PFSK-1 (cell line): ENCODE measurements around the gene TAAR6. TPM values are rescaled to one million over a fixed set of nuclear protein-coding genes. Genes with fewer than 3 reads are reported as not detected.

Experiments used
- FOXP2 ChIP-seq: optimal IDR thresholded peaks from 2 replicates; pipeline ENCODE3; 2011; ENCODE audit warnings: borderline replicate concordance, control low read depth, inconsistent platforms; ENCODE audit not compliant: insufficient read depth; ENCODE audit errors: extremely low read length, extremely low read depth
- POLR2AphosphoS5 ChIP-seq: IDR thresholded peaks from 2 replicates; pipeline ENCODE4 v1.6.1; 2012; ENCODE audit warnings: low read depth, mild to moderate bottlenecking, control low read depth, low read length, moderate library complexity
- REST ChIP-seq, 2 experiments: IDR thresholded peaks; 2 replicates each; pipeline versions ENCODE4 v1.6.1 to v1.8.0; 2011 to 2012; ENCODE audit warnings: low read depth in 2 of 2, low read length in 2 of 2, control low read depth in 1 of 2, inconsistent platforms in 1 of 2, mild to moderate bottlenecking in 1 of 2, moderate library complexity in 1 of 2; ENCODE audit not compliant: insufficient read depth in 1 of 2
- SIN3A ChIP-seq: IDR thresholded peaks from 2 replicates; pipeline ENCODE4 v1.6.1; 2012; ENCODE audit warnings: mild to moderate bottlenecking, low read length, moderate library complexity, borderline replicate concordance; ENCODE audit not compliant: insufficient read depth
- TAF1 ChIP-seq: IDR thresholded peaks from 2 replicates; pipeline ENCODE4 v1.6.1; 2012; ENCODE audit warnings: low read length, control low read depth, borderline replicate concordance; ENCODE audit not compliant: insufficient read depth
- polyA plus RNA-seq: library from polyadenylated mRNA; unstranded; fragments of >200 nt; gene quantifications from one replicate; pipeline ENCODE4 v1.2.1, GENCODE V29; 2012; ENCODE audit warnings: low read depth, missing spikeins; ENCODE audit not compliant: insufficient read length

Gene TAAR6, protein sequence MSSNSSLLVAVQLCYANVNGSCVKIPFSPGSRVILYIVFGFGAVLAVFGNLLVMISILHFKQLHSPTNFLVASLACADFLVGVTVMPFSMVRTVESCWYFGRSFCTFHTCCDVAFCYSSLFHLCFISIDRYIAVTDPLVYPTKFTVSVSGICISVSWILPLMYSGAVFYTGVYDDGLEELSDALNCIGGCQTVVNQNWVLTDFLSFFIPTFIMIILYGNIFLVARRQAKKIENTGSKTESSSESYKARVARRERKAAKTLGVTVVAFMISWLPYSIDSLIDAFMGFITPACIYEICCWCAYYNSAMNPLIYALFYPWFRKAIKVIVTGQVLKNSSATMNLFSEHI
- polyA plus RNA-seq = not detected

DNA sequence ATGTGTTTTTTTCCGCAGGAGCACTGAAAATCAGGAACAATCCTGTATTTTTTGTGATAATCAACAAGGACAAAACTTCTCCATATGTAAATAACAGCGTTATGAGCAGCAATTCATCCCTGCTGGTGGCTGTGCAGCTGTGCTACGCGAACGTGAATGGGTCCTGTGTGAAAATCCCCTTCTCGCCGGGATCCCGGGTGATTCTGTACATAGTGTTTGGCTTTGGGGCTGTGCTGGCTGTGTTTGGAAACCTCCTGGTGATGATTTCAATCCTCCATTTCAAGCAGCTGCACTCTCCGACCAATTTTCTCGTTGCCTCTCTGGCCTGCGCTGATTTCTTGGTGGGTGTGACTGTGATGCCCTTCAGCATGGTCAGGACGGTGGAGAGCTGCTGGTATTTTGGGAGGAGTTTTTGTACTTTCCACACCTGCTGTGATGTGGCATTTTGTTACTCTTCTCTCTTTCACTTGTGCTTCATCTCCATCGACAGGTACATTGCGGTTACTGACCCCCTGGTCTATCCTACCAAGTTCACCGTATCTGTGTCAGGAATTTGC is at the start of gene TAAR6:
Gene TAAR6 (plus strand): TSS at position 102 of the 557 bp plus-strand sequence. CDS start 0 bp downstream, at position 102.
- TF ChIP-seq REST (IDR thresholded peaks at IDR 0.05; ENCODE audit: insufficient read depth in 1 of 2, low read depth in 2 of 2, low read length in 2 of 2) (no peak), POLR2AphosphoS5 (no peak), FOXP2 (no peak), SIN3A (no peak), TAF1 (no peak)

GRCh38 chr6:132520953-132521352 is 49.2 kb upstream of the TAAR6 start:
- TF ChIP-seq REST (IDR thresholded peaks at IDR 0.05; ENCODE audit: insufficient read depth in 1 of 2, low read depth in 2 of 2, low read length in 2 of 2) (no peak), SIN3A (no peak), POLR2AphosphoS5 (no peak), TAF1 (no peak), FOXP2 (no peak)

- TF ChIP-seq REST (IDR thresholded peaks at IDR 0.05; ENCODE audit: insufficient read depth in 1 of 2, low read depth in 2 of 2, low read length in 2 of 2) (no peak), FOXP2 (no peak), SIN3A (no peak), TAF1 (no peak), POLR2AphosphoS5 (no peak)
Observed at GRCh38 chr6:132524646-132525045, 45.5 kb upstream of the TAAR6 start.

DNA sequence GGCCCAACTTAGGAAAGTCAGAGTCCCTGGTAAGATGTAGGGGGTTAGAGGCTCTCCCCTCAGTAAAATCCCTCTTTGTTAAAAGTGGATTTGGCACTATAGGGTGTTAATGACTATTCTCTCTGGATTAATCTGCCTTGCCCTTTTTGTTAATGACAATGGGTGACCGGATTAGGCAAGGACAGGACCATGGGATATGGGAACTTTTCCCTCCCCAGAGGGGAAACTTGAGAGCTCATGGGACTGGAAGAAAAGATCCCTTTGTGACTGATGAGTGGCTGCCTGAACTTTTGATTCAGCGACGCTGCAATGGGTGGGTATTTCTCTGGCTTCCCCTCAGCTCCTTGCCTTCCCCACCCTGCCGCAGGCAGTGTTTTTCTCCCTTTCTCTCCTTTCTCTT is 44.3 kb upstream of the TAAR6 start:
- no peak for TF ChIP-seq FOXP2
- TF ChIP-seq TAF1 = no peak
- TF ChIP-seq POLR2AphosphoS5 = no peak
- no peak for TF ChIP-seq REST (IDR thresholded peaks at IDR 0.05; ENCODE audit: insufficient read depth in 1 of 2, low read depth in 2 of 2, low read length in 2 of 2)
- no peak for TF ChIP-seq SIN3A

- TF ChIP-seq TAF1 = no peak
- no peak for TF ChIP-seq SIN3A
- TF ChIP-seq FOXP2 = no peak
- no peak for TF ChIP-seq REST (IDR thresholded peaks at IDR 0.05; ENCODE audit: insufficient read depth in 1 of 2, low read depth in 2 of 2, low read length in 2 of 2)
- no peak for TF ChIP-seq POLR2AphosphoS5
Observed at GRCh38 chr6:132526461-132526860, 43.7 kb upstream of the TAAR6 start.
